Trophoblast cell (in vitro differentiated cells and primary cell): Measurements from ENCODE around the gene TBC1D16.
A peak's percentile ranks its signal among the peaks of the same experiment; 100 is the strongest.

ENCODE experiments used
- DNase-seq, 2 donors: peaks; one replicate each; pipeline ENCODE4 v3.0.0-alpha.2; 2016
- H2AFZ ChIP-seq: 2 replicates; pipeline ENCODE4 v1.6.1; 2013; ENCODE audit warnings: low read length, moderate library complexity, mild to moderate bottlenecking; ENCODE audit not compliant: insufficient read depth, poor library complexity
- H2AK5ac ChIP-seq: 2 replicates; pipeline ENCODE4 v1.6.1; 2013; ENCODE audit warnings: mild to moderate bottlenecking, low read length
- H2BK120ac ChIP-seq: 2 replicates; pipeline ENCODE4 v1.6.1; 2013; ENCODE audit warnings: low read length, mild to moderate bottlenecking, moderate library complexity; ENCODE audit not compliant: insufficient read depth, poor library complexity
- H2BK12ac ChIP-seq: 2 replicates; pipeline ENCODE4 v1.6.1; 2013; ENCODE audit warnings: mild to moderate bottlenecking, low read length, moderate library complexity
- H2BK5ac ChIP-seq: 2 replicates; pipeline ENCODE4 v1.6.1; 2013; ENCODE audit warnings: low read length, low read depth, moderate library complexity, mild to moderate bottlenecking; ENCODE audit not compliant: poor library complexity
- H3K14ac ChIP-seq: 2 replicates; pipeline ENCODE4 v1.6.1; 2013; ENCODE audit warnings: mild to moderate bottlenecking, low read length
- H3K18ac ChIP-seq: 2 replicates; pipeline ENCODE4 v1.6.1; 2013; ENCODE audit warnings: mild to moderate bottlenecking, low read length
- H3K23ac ChIP-seq: 2 replicates; pipeline ENCODE4 v1.6.1; 2013; ENCODE audit warnings: low read length
- H3K27ac ChIP-seq: 2 replicates; pipeline ENCODE4 v1.5.1; 2013; ENCODE audit warnings: low read depth, mild to moderate bottlenecking, inconsistent platforms, low read length, moderate library complexity
- H3K27me3 ChIP-seq: 2 replicates; pipeline ENCODE4 v1.6.1; 2013; ENCODE audit warnings: inconsistent platforms, mild to moderate bottlenecking, low read length, moderate library complexity; ENCODE audit not compliant: insufficient read depth
- H3K36me3 ChIP-seq, 2 experiments: 1 replicate in 1 of 2; 2 replicates in 1 of 2; pipeline ENCODE4 v1.6.1; 2013; ENCODE audit warnings: low read length in 2 of 2, mild to moderate bottlenecking in 2 of 2, moderate library complexity in 1 of 2; ENCODE audit not compliant: insufficient read depth in 2 of 2, control insufficient read depth in 1 of 2
- H3K4ac ChIP-seq: 2 replicates; pipeline ENCODE4 v1.6.1; 2013; ENCODE audit warnings: low read depth, mild to moderate bottlenecking, low read length, moderate library complexity
- H3K4me1 ChIP-seq, 2 experiments: 1 replicate in 1 of 2; 2 replicates in 1 of 2; pipeline ENCODE4 v1.6.1; 2013; ENCODE audit warnings: low read length in 2 of 2, mild to moderate bottlenecking in 2 of 2, moderate library complexity in 1 of 2; ENCODE audit not compliant: insufficient read depth in 2 of 2, control insufficient read depth in 1 of 2
- H3K4me2 ChIP-seq: 2 replicates; pipeline ENCODE4 v1.6.1; 2013; ENCODE audit warnings: inconsistent platforms, mild to moderate bottlenecking, low read length, moderate library complexity
- H3K4me3 ChIP-seq: 2 replicates; pipeline ENCODE4 v1.5.1; 2013; ENCODE audit warnings: mild to moderate bottlenecking, low read depth, low read length, inconsistent platforms
- H3K79me1 ChIP-seq: one replicate; pipeline ENCODE4 v1.6.1; 2013; ENCODE audit warnings: low read length
- H3K79me2 ChIP-seq: 2 replicates; pipeline ENCODE4 v1.6.1; 2013; ENCODE audit warnings: low read length, mild to moderate bottlenecking; ENCODE audit not compliant: control insufficient read depth, insufficient read depth, poor library complexity
- H3K9ac ChIP-seq: 2 replicates; pipeline ENCODE4 v1.6.1; 2013; ENCODE audit warnings: mild to moderate bottlenecking, low read length
- H3K9me3 ChIP-seq: 2 replicates; pipeline ENCODE4 v1.6.1; 2013; ENCODE audit warnings: low read depth, mild to moderate bottlenecking, control low read depth, inconsistent platforms, low read length; ENCODE audit not compliant: insufficient read depth
- H4K12ac ChIP-seq: 2 replicates; pipeline ENCODE4 v1.6.1; 2013; ENCODE audit warnings: low read depth, mild to moderate bottlenecking, low read length, moderate library complexity
- H4K8ac ChIP-seq: 2 replicates; pipeline ENCODE4 v1.6.1; 2013; ENCODE audit warnings: low read depth, mild to moderate bottlenecking, low read length, moderate library complexity
- H4K91ac ChIP-seq: one replicate; pipeline ENCODE4 v1.6.1; 2013; ENCODE audit warnings: low read depth, mild to moderate bottlenecking, low read length, moderate library complexity
- WGBS: extraction: QIAGEN DNeasy Blood & Tissue Kit; methylation state at CpG from one replicate; pipeline ENCODE4 v1.1.7; 2013; ENCODE audit warnings: missing lambda C conversion rate; ENCODE audit not compliant: insufficient read length, insufficient coverage; ENCODE audit errors: extremely low coverage; 5-methylcytosine and 5-hydroxymethylcytosine counted together

TBC1D16 gene

GRCh38 chr17:80006339-80006720 lies 29.3 kb downstream of the TBC1D16 start:
- Histone ChIP-seq H3K9me3 (peaks cover 5% of the 10 kb centered on the region), H3K27ac (no peak overlapping the region), H2AK5ac (no peak overlapping the region), H3K4me3 (no peak overlapping the region), H2AFZ (no peak overlapping the region), H4K8ac (no peak overlapping the region), H3K36me3 (peaks cover 37 to 48% of the 10 kb centered on the region in 2 experiments), H3K9ac (no peak overlapping the region), H4K12ac (no peak overlapping the region), H3K4me1 (no peaks in the 10 kb centered on the region), H3K27me3 (no peaks in the 10 kb centered on the region), H3K79me1 (no peaks in the 10 kb centered on the region), H3K79me2 (no peaks in the 10 kb centered on the region), H3K18ac (no peak overlapping the region), H4K91ac (no peak overlapping the region), H3K4me2 (no peak overlapping the region), H2BK120ac (no peak overlapping the region), H2BK12ac (no peak overlapping the region), H3K23ac (no peak overlapping the region), H2BK5ac (no peak overlapping the region), H3K4ac (no peak overlapping the region), H3K14ac (no peak overlapping the region)
- no peak for DNase-seq
- WGBS, result no CpG with 5 or more reads among the region's 8 CpGs

DNA sequence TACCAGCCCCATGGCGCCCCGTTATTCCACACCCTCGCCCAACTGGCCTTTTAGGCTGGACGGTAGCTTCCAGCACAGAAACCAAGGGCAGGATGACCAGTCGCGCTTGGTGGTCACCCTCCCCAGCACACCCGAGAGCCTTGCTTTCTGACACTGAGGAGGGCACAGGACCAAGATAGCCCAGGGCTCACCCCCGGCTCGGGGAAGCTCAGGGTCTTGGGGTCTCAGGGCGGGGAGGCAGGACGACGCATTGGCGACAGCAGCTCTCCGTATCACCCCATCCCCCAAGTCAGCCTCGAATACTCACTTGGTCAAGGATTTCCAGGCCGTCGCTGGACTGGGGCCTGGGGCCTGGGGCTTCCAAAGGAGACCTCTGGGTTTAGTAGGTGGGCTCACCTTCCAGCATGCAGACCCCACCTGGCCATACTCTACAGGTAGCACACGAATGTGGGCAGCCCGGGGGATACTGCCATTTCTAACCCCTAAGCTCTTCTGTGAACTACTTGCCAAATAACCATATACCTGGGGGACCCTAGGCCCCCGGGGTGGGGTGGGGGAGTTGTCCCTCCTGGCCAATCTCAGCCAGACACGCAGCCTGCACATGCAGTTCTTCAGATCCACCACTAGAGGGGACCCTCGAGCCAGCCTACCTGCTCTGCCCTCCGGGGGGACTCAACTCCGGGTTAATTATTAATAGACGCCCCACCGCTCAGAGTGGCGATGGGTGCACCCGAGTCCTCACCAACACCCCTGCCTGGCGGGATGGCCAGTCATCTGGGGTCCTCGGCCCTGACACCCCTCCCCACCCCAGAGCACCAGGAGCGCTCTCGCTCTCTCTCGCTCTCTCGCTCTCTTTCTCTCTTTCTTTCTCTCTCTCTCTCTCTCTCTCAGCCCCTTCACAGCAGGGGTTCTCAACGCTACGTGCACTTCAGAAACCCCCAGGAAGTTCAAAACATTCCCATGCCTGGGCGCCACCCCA lies 30.0 kb downstream of the TBC1D16 start:
- Histone ChIP-seq H3K27ac (no peak overlapping the region), H3K4me3 (no peak overlapping the region), H3K23ac (no peak overlapping the region), H3K18ac (no peak overlapping the region), H2AK5ac (no peak overlapping the region), H3K14ac (no peak overlapping the region), H4K91ac (no peak overlapping the region), H3K9ac (no peak overlapping the region), H3K4me2 (no peak overlapping the region), H3K4me1 (no peaks in the 10 kb centered on the region), H3K9me3 (peaks cover 7% of the 10 kb centered on the region), H2AFZ (no peak overlapping the region), H2BK5ac (no peak overlapping the region), H3K36me3 (peaks cover 39 to 49% of the 10 kb centered on the region in 2 experiments), H3K79me2 (no peaks in the 10 kb centered on the region), H3K27me3 (no peaks in the 10 kb centered on the region), H4K8ac (no peak overlapping the region), H3K4ac (no peak overlapping the region), H3K79me1 (no peaks in the 10 kb centered on the region), H2BK120ac (no peak overlapping the region), H4K12ac (no peak overlapping the region), H2BK12ac (no peak overlapping the region)
- DNase-seq, result peak; percentile 14 to 63
- no CpG with 5 or more reads among the region's 37 CpGs for WGBS

DNA sequence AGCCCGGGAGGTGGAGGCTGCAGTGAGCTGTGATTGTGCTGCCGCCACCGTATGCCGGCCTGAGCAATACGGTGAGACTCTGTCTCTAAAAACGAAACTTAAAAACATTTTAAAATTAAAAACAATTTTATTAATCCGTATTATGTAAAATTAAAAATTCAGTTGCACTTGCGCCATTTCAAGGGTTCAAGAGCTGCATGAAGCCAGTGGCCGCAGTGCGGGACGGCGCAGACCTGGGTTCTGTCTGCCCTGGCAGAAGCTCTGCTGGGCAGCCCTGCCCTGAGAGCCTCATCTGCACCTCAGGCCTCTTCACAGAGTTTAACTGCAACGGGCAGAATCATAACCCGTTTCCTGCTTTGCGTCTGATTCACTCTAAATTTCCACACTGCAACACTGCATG lies 31.7 kb downstream of the TBC1D16 start:
- Histone ChIP-seq H4K91ac (no peak overlapping the region), H2BK120ac (no peak overlapping the region), H4K12ac (no peak overlapping the region), H2BK5ac (no peak overlapping the region), H3K23ac (no peak overlapping the region), H2AK5ac (no peak overlapping the region), H3K14ac (no peak overlapping the region), H3K27me3 (no peaks in the 10 kb centered on the region), H4K8ac (no peak overlapping the region), H2BK12ac (no peak overlapping the region), H3K18ac (no peak overlapping the region), H3K79me2 (no peaks in the 10 kb centered on the region), H3K36me3 (peaks cover 29 to 40% of the 10 kb centered on the region in 2 experiments), H3K79me1 (no peaks in the 10 kb centered on the region), H2AFZ (no peak overlapping the region), H3K4ac (no peak overlapping the region), H3K4me1 (no peaks in the 10 kb centered on the region), H3K4me2 (no peak overlapping the region), H3K9me3 (peaks cover 6% of the 10 kb centered on the region), H3K4me3 (no peak overlapping the region), H3K27ac (no peak overlapping the region), H3K9ac (no peak overlapping the region)
- WGBS, result 100% methylated on average over 1 of the region's 15 CpGs
- DNase-seq, result no peak

DNA sequence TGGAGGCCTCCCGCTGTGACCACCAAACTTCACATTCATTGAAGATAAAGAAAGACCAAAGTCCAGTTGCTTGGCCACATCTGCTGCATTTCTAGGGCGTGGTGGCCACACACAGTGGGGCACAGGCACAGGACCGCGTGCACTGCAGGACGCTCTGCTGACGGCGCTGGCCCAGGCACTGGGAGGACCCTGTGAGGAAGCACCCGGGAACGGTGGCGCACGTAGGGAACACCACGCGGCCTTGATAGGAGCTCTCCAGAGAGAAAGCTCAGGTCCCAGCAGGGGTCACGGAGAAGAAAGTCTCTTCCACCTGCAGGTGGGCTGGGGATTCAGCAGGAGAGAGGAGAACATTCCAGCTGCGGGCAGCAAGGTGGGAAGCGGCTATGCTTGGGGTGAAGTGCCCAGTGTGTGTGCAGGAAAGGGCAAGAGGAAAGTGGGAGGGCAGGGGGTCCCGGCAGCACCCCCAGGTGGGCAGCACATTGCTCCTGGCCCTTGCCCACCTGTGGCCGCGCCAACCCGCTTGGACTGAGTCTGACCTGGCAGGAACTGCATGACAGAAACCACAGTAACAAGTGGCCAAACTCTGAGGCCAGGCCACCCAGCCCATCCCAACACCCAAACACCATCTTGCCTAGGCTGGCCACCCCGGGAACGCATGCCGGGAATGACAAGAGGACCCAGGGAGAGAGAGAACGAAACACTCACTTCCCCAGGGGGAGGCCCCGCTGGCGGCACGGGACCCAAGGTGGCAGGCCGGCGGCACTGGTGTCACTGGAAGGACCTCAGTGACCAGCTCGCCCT lies 32.8 kb downstream of the TBC1D16 start:
- Histone ChIP-seq H2BK5ac (no peak overlapping the region), H4K12ac (no peak overlapping the region), H3K23ac (no peak overlapping the region), H4K91ac (no peak overlapping the region), H3K4me1 (no peaks in the 10 kb centered on the region), H3K9me3 (peaks cover 6% of the 10 kb centered on the region), H2BK12ac (no peak overlapping the region), H3K18ac (no peak overlapping the region), H3K27me3 (no peaks in the 10 kb centered on the region), H3K9ac (no peak overlapping the region), H3K79me1 (no peaks in the 10 kb centered on the region), H2AFZ (no peak overlapping the region), H3K4ac (no peak overlapping the region), H3K4me2 (no peak overlapping the region), H3K36me3 (peaks cover 29 to 37% of the 10 kb centered on the region in 2 experiments), H3K14ac (no peak overlapping the region), H2AK5ac (no peak overlapping the region), H3K4me3 (no peak overlapping the region), H4K8ac (no peak overlapping the region), H3K27ac (no peak overlapping the region), H3K79me2 (no peaks in the 10 kb centered on the region), H2BK120ac (no peak overlapping the region)
- WGBS, result no CpG with 5 or more reads among the region's 30 CpGs
- no peak for DNase-seq
